ENCODE measurements around the gene NPLOC4.

- TF ChIP-seq, protein P1, sequence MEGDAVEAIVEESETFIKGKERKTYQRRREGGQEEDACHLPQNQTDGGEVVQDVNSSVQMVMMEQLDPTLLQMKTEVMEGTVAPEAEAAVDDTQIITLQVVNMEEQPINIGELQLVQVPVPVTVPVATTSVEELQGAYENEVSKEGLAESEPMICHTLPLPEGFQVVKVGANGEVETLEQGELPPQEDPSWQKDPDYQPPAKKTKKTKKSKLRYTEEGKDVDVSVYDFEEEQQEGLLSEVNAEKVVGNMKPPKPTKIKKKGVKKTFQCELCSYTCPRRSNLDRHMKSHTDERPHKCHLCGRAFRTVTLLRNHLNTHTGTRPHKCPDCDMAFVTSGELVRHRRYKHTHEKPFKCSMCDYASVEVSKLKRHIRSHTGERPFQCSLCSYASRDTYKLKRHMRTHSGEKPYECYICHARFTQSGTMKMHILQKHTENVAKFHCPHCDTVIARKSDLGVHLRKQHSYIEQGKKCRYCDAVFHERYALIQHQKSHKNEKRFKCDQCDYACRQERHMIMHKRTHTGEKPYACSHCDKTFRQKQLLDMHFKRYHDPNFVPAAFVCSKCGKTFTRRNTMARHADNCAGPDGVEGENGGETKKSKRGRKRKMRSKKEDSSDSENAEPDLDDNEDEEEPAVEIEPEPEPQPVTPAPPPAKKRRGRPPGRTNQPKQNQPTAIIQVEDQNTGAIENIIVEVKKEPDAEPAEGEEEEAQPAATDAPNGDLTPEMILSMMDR (IDR thresholded peaks at IDR 0.05) = no peak
- no peak for TF ChIP-seq POLR2A (IDR thresholded peaks at IDR 0.05)
Observed at GRCh38 chr17:81579298-81579697, 57.6 kb downstream of the NPLOC4 start.
